ENCODE data around the gene SPINK8. TPM values are rescaled to one million over a fixed set of nuclear protein-coding genes. Genes with fewer than 3 reads are reported as not detected.

The SPINK8 gene
- total and polyA plus RNA-seq, 2 donors (not counting 1 experiment from before 2014, with no cell fraction given): not detected

GRCh38 chr3:48372377-48372770, 38.9 kb upstream of the SPINK8 start:
- H3K9me3 ChIP-seq (ENCODE audit: control extremely low read depth in 1 of 3, control insufficient read depth in 2 of 3, insufficient read depth in 1 of 3, low read length in 2 of 3): no peaks in the 10 kb centered on the region
- no peak for DNase-seq
- TF ChIP-seq EZH2 (IDR thresholded peaks at IDR 0.05; ENCODE audit: borderline replicate concordance, insufficient read depth, low read depth, low read length, poor library complexity, severe bottlenecking) (no peak), CTCF (IDR thresholded peaks at IDR 0.05) (no peak)
- no peak overlapping the region for H3K4me3 Mint-ChIP-seq
- no peak overlapping the region for H3K27ac ChIP-seq (ENCODE audit: low read length in 2 of 2)
- no peaks in the 10 kb centered on the region for H3K27me3 ChIP-seq (replicated peaks in 1 of 4; ENCODE audit: control extremely low read depth in 1 of 4, control insufficient read depth in 3 of 4, insufficient read depth in 4 of 4, low read length in 3 of 4)
- no peaks in the 10 kb centered on the region for H3K79me2 ChIP-seq (ENCODE audit: control insufficient read depth, insufficient read depth, low read length)
- no peaks in the 10 kb centered on the region for H3K36me3 ChIP-seq (replicated peaks in 1 of 2; ENCODE audit: control extremely low read depth in 1 of 2, control insufficient read depth in 1 of 2, extremely low read depth in 1 of 2, insufficient read depth in 2 of 2, low read length in 1 of 2)
- CTCF ChIA-PET: no interaction called here
- no peak for ATAC-seq (ENCODE audit: low read depth)
- H3K4me3 ChIP-seq (ENCODE audit: control extremely low read depth in 1 of 5, extremely low read depth in 1 of 5, insufficient read depth in 1 of 5, low read depth in 2 of 5, low read length in 4 of 5): no peak overlapping the region
- H3K4me1 ChIP-seq (ENCODE audit: control insufficient read depth in 2 of 2, insufficient read depth in 2 of 2, low read length in 2 of 2): no peaks in the 10 kb centered on the region
- H3K27ac Mint-ChIP-seq: no peak overlapping the region
- H3K4me1 Mint-ChIP-seq: no peaks in the 10 kb centered on the region
- no peak overlapping the region for H2AFZ ChIP-seq (ENCODE audit: insufficient read depth, low read depth, low read length, poor library complexity, severe bottlenecking)
- POLR2A ChIA-PET: no interaction called here
- peaks cover 3% of the 10 kb centered on the region for H3K27me3 Mint-ChIP-seq
- no peaks in the 10 kb centered on the region for H3K9me3 Mint-ChIP-seq (ENCODE audit: insufficient read depth)
- WGBS (ENCODE audit: insufficient coverage): 66% methylated on average over 5 of the region's 7 CpGs
- H4K20me1 ChIP-seq (ENCODE audit: control insufficient read depth, insufficient read depth, low read length, poor library complexity, severe bottlenecking): no peaks in the 10 kb centered on the region
- H3K9ac ChIP-seq (ENCODE audit: low read length): no peak overlapping the region
- intact Hi-C loops (cut with micrococcal nuclease): no loop called here
- no peak overlapping the region for H3K4me2 ChIP-seq (replicated peaks; ENCODE audit: low read depth, low read length, poor library complexity, severe bottlenecking)

GRCh38 chr3:48371651-48372376, 38.4 kb upstream of the SPINK8 start, which contains the start of gene FBXW12:
FBXW12 (plus strand) TSS chr3:48372219; CDS start chr3:48372768, 549 bp downstream.
- Histone ChIP-seq H3K4me2 (replicated peaks; ENCODE audit: low read depth, low read length, poor library complexity, severe bottlenecking) (no peak within 1 kb of the TSS), H3K27me3 (replicated peaks in 1 of 4; ENCODE audit: control extremely low read depth in 1 of 4, control insufficient read depth in 3 of 4, insufficient read depth in 4 of 4, low read length in 3 of 4) (no peaks in the 10 kb centered on the region), H3K79me2 (ENCODE audit: control insufficient read depth, insufficient read depth, low read length) (no peaks in the 10 kb centered on the region), H3K9me3 (ENCODE audit: control extremely low read depth in 1 of 3, control insufficient read depth in 2 of 3, insufficient read depth in 1 of 3, low read length in 2 of 3) (no peaks in the 10 kb centered on the region), H3K4me1 (ENCODE audit: control insufficient read depth in 2 of 2, insufficient read depth in 2 of 2, low read length in 2 of 2) (no peaks in the 10 kb centered on the region), H2AFZ (ENCODE audit: insufficient read depth, low read depth, low read length, poor library complexity, severe bottlenecking) (no peak within 1 kb of the TSS), H3K4me3 (ENCODE audit: control extremely low read depth in 1 of 5, extremely low read depth in 1 of 5, insufficient read depth in 1 of 5, low read depth in 2 of 5, low read length in 4 of 5) (no peak within 1 kb of the TSS), H4K20me1 (ENCODE audit: control insufficient read depth, insufficient read depth, low read length, poor library complexity, severe bottlenecking) (no peaks in the 10 kb centered on the region), H3K27ac (ENCODE audit: low read length in 2 of 2) (no peak within 1 kb of the TSS), H3K9ac (ENCODE audit: low read length) (no peak within 1 kb of the TSS), H3K36me3 (replicated peaks in 1 of 2; ENCODE audit: control extremely low read depth in 1 of 2, control insufficient read depth in 1 of 2, extremely low read depth in 1 of 2, insufficient read depth in 2 of 2, low read length in 1 of 2) (no peaks in the 10 kb centered on the region)
- ChIA-PET POLR2A (no interaction called here), CTCF (no interaction called here)
- DNase-seq (no peak), ATAC-seq (ENCODE audit: low read depth) (no peak)
- Mint-ChIP-seq H3K4me1 (no peaks in the 10 kb centered on the region), H3K4me3 (no peak within 1 kb of the TSS), H3K27me3 (peaks cover 3% of the 10 kb centered on the region), H3K27ac (no peak within 1 kb of the TSS), H3K9me3 (ENCODE audit: insufficient read depth) (no peaks in the 10 kb centered on the region)
- TF ChIP-seq CTCF (IDR thresholded peaks at IDR 0.05) (no peak), EZH2 (IDR thresholded peaks at IDR 0.05; ENCODE audit: borderline replicate concordance, insufficient read depth, low read depth, low read length, poor library complexity, severe bottlenecking) (no peak)
- intact Hi-C loops (cut with micrococcal nuclease): no loop called here
- WGBS (ENCODE audit: insufficient coverage): 97% methylated on average over 8 of the region's 11 CpGs

Measured in B cell (primary cell).